Stimulated activated CD8-positive, alpha-beta memory T cell treated with anti-CD3 and anti-CD28 coated beads, Interleukin-15, amount 100 ng/mL, for 1 hour (primary cell): ENCODE measurements around the gene PLP2.
"Not testable (repeated sequence)": the region's sequence is repeated elsewhere in the genome, so short reads cannot be mapped to it uniquely, and the experiment has no call there.

ENCODE experiments used
- DNase-seq: peaks from one replicate; pipeline ENCODE4 v3.0.0-alpha.2; 2020; ENCODE audit warnings: low read depth

The PLP2 gene

GRCh38 chrX:49163555-49164419 lies 7.9 kb upstream of the PLP2 start:
- peak; percentile 55 for DNase-seq

GRCh38 chrX:49164589-49165360 lies 6.9 kb upstream of the PLP2 start:
- no peak for DNase-seq

GRCh38 chrX:49165901-49166881 lies 5.5 kb upstream of the PLP2 start:
- DNase-seq, result no peak

GRCh38 chrX:49166914-49167739 lies 4.6 kb upstream of the PLP2 start:
- DNase-seq, result no peak

DNA sequence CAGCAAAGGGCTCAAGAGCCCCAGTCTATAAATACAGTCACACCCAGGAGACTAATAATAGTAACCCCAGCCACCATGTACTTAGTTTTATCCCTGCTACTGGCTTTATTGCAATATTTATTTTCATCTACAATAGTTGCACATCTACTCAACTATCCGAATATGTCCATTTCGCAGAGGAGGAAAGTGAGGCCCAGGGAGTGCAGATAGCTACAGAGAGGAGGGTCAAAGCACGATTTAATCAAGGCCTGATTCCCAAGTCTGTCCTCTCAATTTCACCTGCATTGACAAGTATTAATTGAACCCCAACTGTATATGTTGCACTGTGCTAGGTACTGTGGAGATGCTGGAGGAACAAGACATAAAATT lies 4.0 kb upstream of the PLP2 start:
- DNase-seq, result no peak

GRCh38 chrX:49172280-49172780 lies 632 bp downstream of the PLP2 start:
- no peak for DNase-seq

- not testable (repeated sequence) for DNase-seq
These were observed 1.8 kb downstream of the PLP2 start for GRCh38 chrX:49173544-49173943.

DNA sequence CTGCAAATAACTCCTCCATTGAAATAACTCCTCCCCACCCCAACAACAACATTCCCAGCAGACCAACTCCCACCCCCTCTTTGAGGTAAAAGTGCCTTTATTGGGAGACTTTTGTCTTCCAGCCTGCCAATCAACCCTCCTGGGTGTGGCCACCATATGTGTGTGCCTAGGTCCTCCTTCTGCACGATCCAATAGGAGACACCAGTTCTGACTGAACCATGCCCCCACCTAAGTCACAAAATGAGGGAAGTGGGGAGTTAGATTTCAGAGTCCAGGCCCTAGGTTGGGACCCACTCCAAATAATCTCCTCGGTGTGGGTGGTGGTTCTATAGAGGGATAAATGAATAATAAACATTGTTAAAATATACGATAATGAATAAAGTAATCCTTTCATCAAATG lies 3.0 kb downstream of the PLP2 start:
- DNase-seq, result no peak

- DNase-seq, result no peak
These were observed 4.0 kb downstream of the PLP2 start for GRCh38 chrX:49175435-49176274.

GRCh38 chrX:49176421-49177326 lies 5.0 kb downstream of the PLP2 start:
- DNase-seq, result no peak

GRCh38 chrX:49177338-49177833 lies 5.7 kb downstream of the PLP2 start:
- no peak for DNase-seq

- DNase-seq, result no peak
These were observed 6.3 kb downstream of the PLP2 start for GRCh38 chrX:49177873-49178480.

GRCh38 chrX:49178537-49178936 lies 6.8 kb downstream of the PLP2 start:
- DNase-seq, result no peak

- no peak for DNase-seq
These were observed 7.7 kb downstream of the PLP2 start for GRCh38 chrX:49179358-49179757.

- no peak for DNase-seq
These were observed 12.1 kb downstream of the PLP2 start for GRCh38 chrX:49183701-49184281.

GRCh38 chrX:49184294-49185281 lies 12.9 kb downstream of the PLP2 start:
- DNase-seq, result no peak
